ENCODE data around the gene SPACA5B. TPM values are rescaled to one million over a fixed set of nuclear protein-coding genes. Genes with fewer than 3 reads are reported as not detected.
"Not testable (repeated sequence)": the region's sequence is repeated elsewhere in the genome, so short reads cannot be mapped to it uniquely, and the experiment has no call there.

Gene SPACA5B
- total RNA-seq, 4 donors from 2014 or later, result not detected

- ATAC-seq (ENCODE audit: low FRiP score) (no peak), DNase-seq (ENCODE audit: low spot score) (no peak)
- no peak for TF ChIP-seq CTCF (IDR thresholded peaks at IDR 0.05)
Measured at GRCh38 chrX:48107717-48108116, 22.7 kb upstream of the SPACA5B start.

GRCh38 chrX:48125286-48125685 lies 5.1 kb upstream of the SPACA5B start:
- DNase-seq (ENCODE audit: low spot score); ATAC-seq (ENCODE audit: low FRiP score): not testable (repeated sequence)

- not testable (repeated sequence) for DNase-seq (ENCODE audit: low spot score); ATAC-seq (ENCODE audit: low FRiP score)
Measured at GRCh38 chrX:48132308-48132844, 1.9 kb downstream of the SPACA5B start.

GRCh38 chrX:48139076-48139475 lies 8.7 kb downstream of the SPACA5B start:
- ATAC-seq (ENCODE audit: low FRiP score); DNase-seq (ENCODE audit: low spot score): not testable (repeated sequence)

GRCh38 chrX:48141810-48142508 lies 11.5 kb downstream of the SPACA5B start:
- ATAC-seq (ENCODE audit: low FRiP score); DNase-seq (ENCODE audit: low spot score): not testable (repeated sequence)

- DNase-seq (ENCODE audit: low spot score); ATAC-seq (ENCODE audit: low FRiP score): not testable (repeated sequence)
Measured at GRCh38 chrX:48142697-48143096, 12.3 kb downstream of the SPACA5B start.

GRCh38 chrX:48153769-48154168 lies 23.3 kb downstream of the SPACA5B start:
- ATAC-seq (ENCODE audit: low FRiP score) (no peak), DNase-seq (ENCODE audit: low spot score) (no peak)
- TF ChIP-seq CTCF (IDR thresholded peaks at IDR 0.05), result no peak

- no peak for TF ChIP-seq CTCF (IDR thresholded peaks at IDR 0.05)
- ATAC-seq (ENCODE audit: low FRiP score), result no peak
- no peak for DNase-seq (ENCODE audit: low spot score)
Measured at GRCh38 chrX:48154796-48155195, 24.4 kb downstream of the SPACA5B start.

- TF ChIP-seq CTCF (IDR thresholded peaks at IDR 0.05), result no peak
- DNase-seq (ENCODE audit: low spot score), result no peak
- ATAC-seq (ENCODE audit: low FRiP score), result no peak
Measured at GRCh38 chrX:48156014-48156413, 25.6 kb downstream of the SPACA5B start.

- no peak for DNase-seq (ENCODE audit: low spot score)
- TF ChIP-seq CTCF (IDR thresholded peaks at IDR 0.05), result no peak
- ATAC-seq (ENCODE audit: low FRiP score), result no peak
Measured at GRCh38 chrX:48165241-48165640, 34.8 kb downstream of the SPACA5B start.

- DNase-seq (ENCODE audit: low spot score); ATAC-seq (ENCODE audit: low FRiP score): not testable (repeated sequence)
Measured at GRCh38 chrX:48166322-48166721, 35.9 kb downstream of the SPACA5B start.
